Activated T-cell treated with anti-CD3 and anti-CD28 coated beads, Interleukin-2, amount 50 U/mL, for 24 hours (primary cell): Measurements from ENCODE around the gene ZFYVE27.

Source experiments
- DNase-seq: peaks from one replicate; pipeline ENCODE4 v3.0.0-alpha.2; 2020
- H3K27ac Mint-ChIP-seq: 2 replicates; pipeline ENCODE4 v1.8.0; 2020; ENCODE audit warnings: mild to moderate bottlenecking, mixed read lengths
- H3K27me3 Mint-ChIP-seq: 2 replicates; pipeline ENCODE4 v1.8.0; 2020; ENCODE audit warnings: mixed read lengths
- H3K36me3 Mint-ChIP-seq: 2 replicates; pipeline ENCODE4 v1.8.0; 2020; ENCODE audit warnings: low read depth, mixed read lengths
- H3K4me1 Mint-ChIP-seq: 2 replicates; pipeline ENCODE4 v1.8.0; 2020; ENCODE audit warnings: low read depth, mixed read lengths
- H3K4me3 Mint-ChIP-seq: 2 replicates; pipeline ENCODE4 v1.8.0; 2020; ENCODE audit warnings: mild to moderate bottlenecking, moderate library complexity, mixed read lengths
- H3K9me3 Mint-ChIP-seq: 2 replicates; pipeline ENCODE4 v1.8.0; 2020; ENCODE audit warnings: mixed read lengths

Gene ZFYVE27

GRCh38 chr10:97711640-97712572, 25.0 kb upstream of the ZFYVE27 start:
- Mint-ChIP-seq H3K4me3 (no peak overlapping the region), H3K9me3 (no peaks in the 10 kb centered on the region), H3K36me3 (peaks cover 2% of the 10 kb centered on the region), H3K27me3 (peaks cover 43% of the 10 kb centered on the region), H3K4me1 (peaks cover 14% of the 10 kb centered on the region), H3K27ac (no peak overlapping the region)
- DNase-seq: no peak

DNA sequence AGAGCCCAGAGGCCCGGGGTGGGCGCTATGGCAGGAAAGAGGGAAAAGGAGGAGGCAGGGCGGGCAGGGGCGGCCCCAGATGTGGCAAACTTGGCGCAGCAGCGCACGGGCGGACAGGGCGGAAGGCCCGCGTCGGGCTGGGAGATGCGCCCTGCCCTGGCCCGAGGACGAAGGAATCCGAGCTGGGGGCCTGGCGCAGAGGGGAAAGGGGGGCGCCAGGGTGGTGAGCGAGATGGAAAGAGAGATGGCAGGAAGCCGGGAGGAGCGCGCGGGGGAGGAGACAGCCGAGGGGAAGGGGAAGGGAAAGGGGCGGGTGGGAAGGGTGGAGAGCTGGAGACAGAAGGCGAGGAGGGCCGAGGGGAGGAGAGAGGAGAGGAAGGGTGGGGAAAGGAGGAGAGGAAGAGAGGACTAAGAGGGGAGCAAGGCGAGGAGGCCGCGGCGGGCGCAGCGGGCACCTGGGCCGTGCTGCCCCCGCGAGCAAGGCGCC, 23.5 kb upstream of the ZFYVE27 start, which contains the start of gene MARVELD1:
TSS of gene MARVELD1 (plus strand) at position 392 of the 487 bp plus-strand sequence. CDS start 147 bp downstream, outside the sequence.
- Mint-ChIP-seq H3K9me3 (no peaks in the 10 kb centered on the region), H3K27ac (peak within 1 kb of the TSS; percentile 90), H3K36me3 (peaks cover 2% of the 10 kb centered on the region), H3K4me3 (peak within 1 kb of the TSS; percentile 92), H3K27me3 (peaks cover 39% of the 10 kb centered on the region), H3K4me1 (peaks cover 14% of the 10 kb centered on the region)
- DNase-seq: peak; percentile 55

GRCh38 chr10:97713826-97714400, 23.0 kb upstream of the ZFYVE27 start:
- Mint-ChIP-seq H3K36me3 (peaks cover 2% of the 10 kb centered on the region), H3K4me1 (peaks cover 14% of the 10 kb centered on the region), H3K9me3 (no peaks in the 10 kb centered on the region), H3K27ac (peak overlapping the region; percentile 90), H3K4me3 (peak overlapping the region; percentile 92), H3K27me3 (peaks cover 35% of the 10 kb centered on the region)
- peak; percentile 78 for DNase-seq

- Mint-ChIP-seq H3K36me3 (peaks cover 2% of the 10 kb centered on the region), H3K9me3 (no peaks in the 10 kb centered on the region), H3K27me3 (peaks cover 28% of the 10 kb centered on the region), H3K4me1 (peaks cover 14% of the 10 kb centered on the region), H3K4me3 (peak overlapping the region; percentile 92), H3K27ac (peak overlapping the region; percentile 26)
- DNase-seq: no peak
Observed at GRCh38 chr10:97714401-97715258, 22.3 kb upstream of the ZFYVE27 start.

DNA sequence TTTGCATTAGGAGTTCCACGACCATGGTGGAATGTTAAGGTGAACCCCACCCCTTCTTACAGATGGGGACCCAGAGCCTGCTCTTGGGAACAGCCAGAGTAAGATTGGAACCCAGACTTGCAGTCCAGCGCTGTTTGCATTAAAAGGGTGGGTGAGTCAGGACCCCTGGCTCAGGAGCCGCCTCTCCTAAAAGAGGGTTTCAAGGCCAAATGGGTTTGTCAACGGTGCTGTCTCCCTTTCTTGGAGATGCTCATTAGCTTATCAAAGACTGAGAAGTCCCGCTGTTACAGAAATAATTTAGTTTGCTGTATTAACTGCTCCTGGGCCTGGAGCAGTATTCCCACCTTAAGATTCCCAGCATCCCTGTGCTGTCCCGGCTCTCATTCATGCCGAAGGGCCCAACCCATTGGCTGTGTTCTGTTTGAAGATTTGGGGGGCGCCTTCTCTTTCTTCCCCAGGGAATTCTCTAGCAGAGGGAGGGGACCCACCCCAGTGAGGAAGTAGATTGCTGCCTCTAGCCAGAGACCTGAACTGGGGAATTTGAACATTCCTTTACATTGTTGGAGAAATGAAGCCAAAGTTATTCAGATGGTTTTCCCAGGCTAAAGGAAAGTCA, 21.6 kb upstream of the ZFYVE27 start:
- Mint-ChIP-seq H3K27ac (peak overlapping the region; percentile 18), H3K36me3 (peaks cover 2% of the 10 kb centered on the region), H3K4me1 (peaks cover 14% of the 10 kb centered on the region), H3K4me3 (peak overlapping the region; percentile 92), H3K9me3 (no peaks in the 10 kb centered on the region), H3K27me3 (peaks cover 24% of the 10 kb centered on the region)
- no peak for DNase-seq

DNA sequence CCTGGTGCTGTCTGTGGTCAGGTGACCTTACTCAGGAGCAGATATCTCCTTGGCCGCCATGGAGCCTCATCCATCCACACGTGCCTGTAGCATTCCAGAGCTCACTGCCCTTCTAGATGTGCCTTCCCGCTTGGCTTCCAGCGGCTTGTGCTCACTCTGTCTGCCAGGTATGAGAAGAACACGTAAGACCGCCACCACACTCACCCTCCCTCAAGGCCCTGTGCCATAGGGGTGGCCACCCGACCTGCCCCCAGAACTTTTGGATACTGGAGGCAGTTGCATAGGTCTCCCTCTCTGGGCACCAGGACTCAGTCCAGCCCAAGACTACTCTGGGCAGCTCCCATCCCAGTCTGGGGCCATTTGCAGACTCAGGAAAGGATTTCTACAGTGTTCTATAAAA, 19.3 kb upstream of the ZFYVE27 start:
- Mint-ChIP-seq H3K36me3 (peaks cover 2% of the 10 kb centered on the region), H3K9me3 (no peaks in the 10 kb centered on the region), H3K4me3 (no peak overlapping the region), H3K27ac (no peak overlapping the region), H3K27me3 (peaks cover 16% of the 10 kb centered on the region), H3K4me1 (peaks cover 14% of the 10 kb centered on the region)
- no peak for DNase-seq

- H3K36me3 Mint-ChIP-seq: peaks cover 2% of the 10 kb centered on the region
- no peaks in the 10 kb centered on the region for H3K9me3 Mint-ChIP-seq
- no peak for DNase-seq
- H3K4me1 Mint-ChIP-seq: peaks cover 10% of the 10 kb centered on the region
- peaks cover 11% of the 10 kb centered on the region for H3K27me3 Mint-ChIP-seq
- H3K27ac Mint-ChIP-seq: no peak overlapping the region
- no peak overlapping the region for H3K4me3 Mint-ChIP-seq
Observed at GRCh38 chr10:97718178-97718577, 18.8 kb upstream of the ZFYVE27 start.

DNA sequence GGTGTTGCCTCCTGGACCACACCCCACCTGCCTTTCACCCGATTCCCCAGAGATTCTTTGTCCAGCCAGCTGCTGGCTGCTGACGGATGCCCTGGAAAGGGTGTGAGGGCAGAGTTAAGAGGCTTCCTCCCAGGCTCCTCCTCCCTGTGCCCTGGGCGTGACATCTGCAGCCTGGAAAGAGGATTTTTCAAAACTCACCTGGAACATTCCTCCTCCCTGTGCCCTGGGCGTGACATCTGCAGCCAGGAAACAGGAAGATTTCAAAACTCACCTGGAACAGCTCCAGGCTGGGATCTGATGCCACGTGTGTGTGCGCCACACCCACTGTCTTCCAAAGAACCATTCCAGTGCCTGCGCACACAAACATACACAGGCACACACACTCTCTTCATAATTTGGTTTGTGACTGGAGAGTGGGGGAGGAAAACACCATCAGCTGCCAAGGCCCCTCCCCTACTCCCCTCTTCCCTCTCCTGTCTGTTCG, 18.2 kb upstream of the ZFYVE27 start:
- no peak for DNase-seq
- Mint-ChIP-seq H3K4me3 (no peak overlapping the region), H3K27me3 (peaks cover 11% of the 10 kb centered on the region), H3K27ac (no peak overlapping the region), H3K36me3 (peaks cover 2% of the 10 kb centered on the region), H3K9me3 (no peaks in the 10 kb centered on the region), H3K4me1 (peaks cover 10% of the 10 kb centered on the region)

DNA sequence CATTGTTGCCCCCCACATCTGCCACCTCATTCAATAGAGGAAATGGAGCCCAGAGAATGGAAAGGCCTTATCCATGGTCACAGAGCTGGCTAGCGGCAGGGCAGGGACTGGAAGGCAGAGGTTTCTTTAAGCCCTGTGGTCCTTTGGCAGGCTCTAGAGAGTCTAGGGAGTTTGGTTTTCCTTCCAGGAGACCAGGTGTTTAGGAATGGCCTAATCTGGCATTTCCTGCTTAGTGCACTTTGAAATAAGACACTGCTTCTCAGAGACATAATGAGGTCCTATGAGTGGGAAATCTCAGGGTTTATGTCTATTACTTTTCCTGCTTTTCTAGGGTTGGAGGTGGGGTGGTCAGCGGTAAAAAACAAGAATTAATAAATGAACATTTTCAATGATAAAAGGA, 17.3 kb upstream of the ZFYVE27 start:
- Mint-ChIP-seq H3K27ac (no peak overlapping the region), H3K4me1 (peaks cover 4% of the 10 kb centered on the region), H3K27me3 (peaks cover 8% of the 10 kb centered on the region)

GRCh38 chr10:97721871-97722780, 14.8 kb upstream of the ZFYVE27 start:
- no peak overlapping the region for H3K27ac Mint-ChIP-seq
- H3K27me3 Mint-ChIP-seq: peaks cover 3% of the 10 kb centered on the region
- no peaks in the 10 kb centered on the region for H3K36me3 Mint-ChIP-seq

More for the DNA sequence above, 17.3 kb upstream of the ZFYVE27 start:
- Mint-ChIP-seq H3K36me3 (no peaks in the 10 kb centered on the region), H3K9me3 (no peaks in the 10 kb centered on the region), H3K4me3 (no peak overlapping the region)
- DNase-seq: no peak

GRCh38 chr10:97723001-97723400, 13.9 kb upstream of the ZFYVE27 start:
- no peak for DNase-seq
- H3K27me3 Mint-ChIP-seq: peaks cover 3% of the 10 kb centered on the region
- no peak overlapping the region for H3K4me3 Mint-ChIP-seq
- no peak overlapping the region for H3K27ac Mint-ChIP-seq
- H3K9me3 Mint-ChIP-seq: no peaks in the 10 kb centered on the region
- peaks cover 5% of the 10 kb centered on the region for H3K4me1 Mint-ChIP-seq
- H3K36me3 Mint-ChIP-seq: no peaks in the 10 kb centered on the region

More at GRCh38 chr10:97721871-97722780, 14.8 kb upstream of the ZFYVE27 start:
- H3K9me3 Mint-ChIP-seq: no peaks in the 10 kb centered on the region
- H3K4me1 Mint-ChIP-seq: peaks cover 5% of the 10 kb centered on the region
- no peak overlapping the region for H3K4me3 Mint-ChIP-seq
- DNase-seq: no peak

DNA sequence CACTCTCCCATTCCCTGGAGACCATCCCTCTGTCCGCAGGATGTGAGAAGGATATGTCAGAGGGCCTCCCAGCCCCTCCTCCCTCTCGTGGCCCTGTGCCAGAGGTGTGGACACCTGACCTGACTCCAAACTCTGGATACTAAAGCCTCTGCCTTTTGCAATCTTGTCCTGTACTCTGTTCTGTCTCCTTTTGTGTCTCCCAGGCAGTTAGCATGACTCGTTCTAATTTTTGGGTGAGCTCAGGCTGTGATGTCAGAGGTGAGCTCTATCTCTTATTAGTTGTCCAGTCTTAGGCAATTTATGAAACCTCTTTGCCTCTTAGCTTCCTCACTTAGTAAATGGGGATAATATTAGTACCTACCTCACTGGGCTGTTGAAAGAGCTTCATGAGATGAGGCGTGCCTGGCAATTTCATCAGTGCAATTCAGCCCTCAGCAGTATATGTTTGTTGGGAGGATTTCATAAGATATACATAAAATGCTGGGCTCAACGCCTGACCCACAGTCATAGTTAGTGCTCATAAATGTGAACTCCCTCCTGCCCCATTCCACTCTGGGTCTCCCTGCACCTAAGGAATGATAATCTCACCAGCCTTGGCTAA, 12.5 kb upstream of the ZFYVE27 start:
- no peak overlapping the region for H3K27ac Mint-ChIP-seq
- peaks cover 5% of the 10 kb centered on the region for H3K4me1 Mint-ChIP-seq
- H3K27me3 Mint-ChIP-seq: peaks cover 7% of the 10 kb centered on the region
- DNase-seq: no peak
- H3K9me3 Mint-ChIP-seq: no peaks in the 10 kb centered on the region
- H3K4me3 Mint-ChIP-seq: no peak overlapping the region
- no peaks in the 10 kb centered on the region for H3K36me3 Mint-ChIP-seq
